Peyer's patch (tissue), 4 donors: ENCODE results near the gene ARHGAP31.
A peak's percentile ranks its signal among the peaks of the same experiment; 100 is the strongest.

ENCODE experiments used
- CTCF ChIP-seq, 6 experiments: fragments of 450-650 bp in 4 of 6; fragments of 200-600 bp in 2 of 6; sonication (generic) in 1 of 6; IDR thresholded peaks; one replicate each; pipeline ENCODE4 v1.5.1; 2017 to 2019; ENCODE audit warnings: antibody characterized with exemption in 6 of 6, mild to moderate bottlenecking in 3 of 6, moderate library complexity in 1 of 6
- POLR2A ChIP-seq, 2 donors: fragments of 450-650 bp; IDR thresholded peaks; one replicate each; pipeline ENCODE4 v1.5.1; 2017; ENCODE audit warnings: antibody characterized with exemption in 2 of 2, mild to moderate bottlenecking in 2 of 2, moderate library complexity in 2 of 2

GRCh38 chr3:119322835-119323722 lies 28.9 kb downstream of the ARHGAP31 start:
- TF ChIP-seq CTCF (IDR thresholded peaks at IDR 0.05) (peak in 1 of 6 experiments; percentile 12), POLR2A (IDR thresholded peaks at IDR 0.05) (peak in 1 of 2 donors; percentile 29)
